NCI-H1105 treated with DMSO at 0.1 percent for 48 hours (cell line): ENCODE results near the gene SCYGR5.
"Not testable (repeated sequence)": the region's sequence is repeated elsewhere in the genome, so short reads cannot be mapped to it uniquely, and the experiment has no call there.

ENCODE experiments used
- DNase-seq: peaks from one replicate; lab custom pipeline; 2025; lab: John Stamatoyannopoulos, UW

SCYGR5 gene

GRCh38 chr2:227666631-227667170 lies at the start of gene SCYGR5:
Gene SCYGR5 (plus strand): TSS chr2:227666804. CDS start chr2:227666804, 0 bp downstream.
- DNase-seq, result not testable (repeated sequence)

- no peak for DNase-seq
Measured at GRCh38 chr2:227617316-227618230, 49.0 kb upstream of the SCYGR5 start, which contains the start of gene SCYGR4. Gene SCYGR4 (plus strand): TSS chr2:227617498. CDS start chr2:227617498, 0 bp downstream.

GRCh38 chr2:227623226-227623625 lies 43.4 kb upstream of the SCYGR5 start:
- DNase-seq, result no peak

- no peak for DNase-seq
Measured at GRCh38 chr2:227625420-227625819, 41.2 kb upstream of the SCYGR5 start.

- no peak for DNase-seq
Measured at GRCh38 chr2:227626580-227627151, 39.9 kb upstream of the SCYGR5 start.

- DNase-seq, result no peak
Measured at GRCh38 chr2:227627769-227628168, 38.8 kb upstream of the SCYGR5 start.

- no peak for DNase-seq
Measured at GRCh38 chr2:227629435-227629834, 37.2 kb upstream of the SCYGR5 start.

- DNase-seq, result no peak
Measured at GRCh38 chr2:227630322-227630721, 36.3 kb upstream of the SCYGR5 start.

GRCh38 chr2:227632827-227633226 lies 33.8 kb upstream of the SCYGR5 start:
- DNase-seq, result no peak

GRCh38 chr2:227634201-227634600 lies 32.4 kb upstream of the SCYGR5 start:
- no peak for DNase-seq

GRCh38 chr2:227642656-227643055 lies 23.9 kb upstream of the SCYGR5 start:
- no peak for DNase-seq

GRCh38 chr2:227643990-227644551 lies 22.5 kb upstream of the SCYGR5 start:
- DNase-seq, result no peak

- no peak for DNase-seq
Measured at GRCh38 chr2:227653419-227653818, 13.2 kb upstream of the SCYGR5 start.

- DNase-seq, result no peak
Measured at GRCh38 chr2:227654426-227654825, 12.2 kb upstream of the SCYGR5 start.

- no peak for DNase-seq
Measured at GRCh38 chr2:227655454-227655853, 11.2 kb upstream of the SCYGR5 start.

GRCh38 chr2:227657199-227657845 lies 9.3 kb upstream of the SCYGR5 start:
- no peak for DNase-seq

- DNase-seq, result no peak
Measured at GRCh38 chr2:227661025-227661649, 5.5 kb upstream of the SCYGR5 start.

GRCh38 chr2:227661827-227662226 lies 4.8 kb upstream of the SCYGR5 start:
- no peak for DNase-seq

GRCh38 chr2:227665189-227665940 lies 1.2 kb upstream of the SCYGR5 start:
- DNase-seq, result no peak

- no peak for DNase-seq
Measured at GRCh38 chr2:227671170-227671905, 4.7 kb downstream of the SCYGR5 start.
